ENCODE measurements around the gene POLR2I.
A peak's percentile ranks its signal among the peaks of the same experiment; 100 is the strongest.
"Not testable (repeated sequence)": the region's sequence is repeated elsewhere in the genome, so short reads cannot be mapped to it uniquely, and the experiment has no call there.

Gene POLR2I

GRCh38 chr19:36114721-36115452, at the start of gene POLR2I:
Gene POLR2I (minus strand): TSS chr19:36114875. CDS start chr19:36114856, 19 bp downstream.
- DNase-seq: peak; percentile 100

- DNase-seq: no peak
Observed at GRCh38 chr19:36163813-36164212, 49.1 kb upstream of the POLR2I start.

- DNase-seq: no peak
Observed at GRCh38 chr19:36160821-36161596, 46.3 kb upstream of the POLR2I start.

- DNase-seq: no peak
Observed at GRCh38 chr19:36153126-36153525, 38.5 kb upstream of the POLR2I start.

GRCh38 chr19:36152352-36153091, 37.8 kb upstream of the POLR2I start, which contains the start of gene COX7A1:
Gene COX7A1 (minus strand): TSS chr19:36152447. CDS start chr19:36152407, 40 bp downstream.
- peak; percentile 57 for DNase-seq

GRCh38 chr19:36152019-36152351, 37.3 kb upstream of the POLR2I start:
- DNase-seq: peak; percentile 41

- DNase-seq: peak; percentile 51
Observed at GRCh38 chr19:36151144-36152018, 36.7 kb upstream of the POLR2I start.

- DNase-seq: no peak
Observed at GRCh38 chr19:36150586-36150985, 35.9 kb upstream of the POLR2I start.

- DNase-seq: no peak
Observed at GRCh38 chr19:36149673-36150406, 35.2 kb upstream of the POLR2I start.

GRCh38 chr19:36144624-36145023, 29.9 kb upstream of the POLR2I start:
- DNase-seq: no peak

- no peak for DNase-seq
Observed at GRCh38 chr19:36142496-36142895, 27.8 kb upstream of the POLR2I start.

- no peak for DNase-seq
Observed at GRCh38 chr19:36142046-36142445, 27.4 kb upstream of the POLR2I start.

- peak; percentile 92 for DNase-seq
Observed at GRCh38 chr19:36141039-36141927, 26.6 kb upstream of the POLR2I start.

- peak; percentile 81 for DNase-seq
Observed at GRCh38 chr19:36140304-36141038, 25.8 kb upstream of the POLR2I start.

GRCh38 chr19:36139473-36140303, 25.0 kb upstream of the POLR2I start, which contains the start of gene CAPNS1:
Gene CAPNS1 (plus strand): TSS chr19:36140066. CDS start chr19:36141012, 946 bp downstream.
- peak; percentile 99 for DNase-seq

GRCh38 chr19:36139120-36139472, 24.4 kb upstream of the POLR2I start:
- DNase-seq: no peak

GRCh38 chr19:36136964-36137686, 22.4 kb upstream of the POLR2I start:
- no peak for DNase-seq

- not testable (repeated sequence) for DNase-seq
Observed at GRCh38 chr19:36134867-36135266, 20.2 kb upstream of the POLR2I start.

Data from eye (tissue), 1 donor.